GM18870 (cell line): Measurements from ENCODE around the gene CENPP.

ENCODE experiments used
- ATAC-seq: cut with Tn5 transposase; IDR thresholded peaks from one replicate; pipeline ENCODE4 v1.9.1; 2021; ENCODE audit warnings: moderate library complexity; ENCODE audit not compliant: unreplicated experiment

The CENPP gene

GRCh38 chr9:92633614-92634278 lies 308.0 kb downstream of the CENPP start:
- ATAC-seq = no peak

- ATAC-seq = no peak
Measured at GRCh38 chr9:92634712-92635605, 309.2 kb downstream of the CENPP start.

GRCh38 chr9:92635760-92636159 lies 310.0 kb downstream of the CENPP start:
- no peak for ATAC-seq

- no peak for ATAC-seq
Measured at GRCh38 chr9:92636627-92637026, 310.9 kb downstream of the CENPP start.

GRCh38 chr9:92637326-92637725 lies 311.6 kb downstream of the CENPP start:
- ATAC-seq = no peak

- ATAC-seq = no peak
Measured at GRCh38 chr9:92637886-92638620, 312.3 kb downstream of the CENPP start.

- no peak for ATAC-seq
Measured at GRCh38 chr9:92638621-92639101, 312.9 kb downstream of the CENPP start.

- ATAC-seq = no peak
Measured at GRCh38 chr9:92639124-92639523, 313.4 kb downstream of the CENPP start.

- no peak for ATAC-seq
Measured at GRCh38 chr9:92639791-92640271, 314.1 kb downstream of the CENPP start.

- no peak for ATAC-seq
Measured at GRCh38 chr9:92640398-92641091, 314.8 kb downstream of the CENPP start.

- no peak for ATAC-seq
Measured at GRCh38 chr9:92641092-92641809, 315.5 kb downstream of the CENPP start.

- no peak for ATAC-seq
Measured at GRCh38 chr9:92642041-92642451, 316.3 kb downstream of the CENPP start.

GRCh38 chr9:92642564-92642963 lies 316.8 kb downstream of the CENPP start:
- ATAC-seq = no peak

GRCh38 chr9:92644278-92644677 lies 318.5 kb downstream of the CENPP start:
- no peak for ATAC-seq

GRCh38 chr9:92645041-92645440 lies 319.3 kb downstream of the CENPP start:
- ATAC-seq = no peak

- ATAC-seq = no peak
Measured at GRCh38 chr9:92647671-92648473, 322.1 kb downstream of the CENPP start.

- ATAC-seq = no peak
Measured at GRCh38 chr9:92648474-92648971, 322.8 kb downstream of the CENPP start.

- no peak for ATAC-seq
Measured at GRCh38 chr9:92649007-92649406, 323.3 kb downstream of the CENPP start.

GRCh38 chr9:92650296-92650695 lies 324.5 kb downstream of the CENPP start:
- no peak for ATAC-seq
